Stimulated activated CD4-positive, alpha-beta T cell treated with anti-CD3 and anti-CD28 coated beads, Interleukin-4, amount 100 ng/mL, for 1 hour (primary cell): ENCODE measurements around the gene SREBF2.
"Not testable (repeated sequence)": the region's sequence is repeated elsewhere in the genome, so short reads cannot be mapped to it uniquely, and the experiment has no call there.

ENCODE experiments used
- DNase-seq: peaks from one replicate; pipeline ENCODE4 v3.0.0-alpha.2; 2020

The SREBF2 gene

GRCh38 chr22:41821471-41822316 is 11.2 kb upstream of the SREBF2 start:
- DNase-seq = no peak

- DNase-seq = peak; percentile 29
These were observed 10.4 kb upstream of the SREBF2 start for GRCh38 chr22:41822317-41823057.

- DNase-seq = no peak
These were observed 9.1 kb upstream of the SREBF2 start for GRCh38 chr22:41823797-41824196.

- DNase-seq = no peak
These were observed 7.5 kb upstream of the SREBF2 start for GRCh38 chr22:41825376-41825775.

- DNase-seq = no peak
These were observed 6.9 kb upstream of the SREBF2 start for GRCh38 chr22:41826021-41826420.

- no peak for DNase-seq
These were observed 6.2 kb upstream of the SREBF2 start for GRCh38 chr22:41826430-41827383.

- no peak for DNase-seq
These were observed 5.2 kb upstream of the SREBF2 start for GRCh38 chr22:41827671-41828070.

GRCh38 chr22:41828516-41828915 is 4.4 kb upstream of the SREBF2 start:
- no peak for DNase-seq

- no peak for DNase-seq
These were observed 2.7 kb upstream of the SREBF2 start for GRCh38 chr22:41830174-41830573.

- no peak for DNase-seq
These were observed 1.5 kb upstream of the SREBF2 start for GRCh38 chr22:41831383-41831782.

GRCh38 chr22:41831828-41832552 is 915 bp upstream of the SREBF2 start:
- no peak for DNase-seq

GRCh38 chr22:41833369-41834004 is 582 bp downstream of the SREBF2 start:
- DNase-seq = peak; percentile 47

GRCh38 chr22:41834005-41834944 is 1.4 kb downstream of the SREBF2 start:
- DNase-seq = no peak

- not testable (repeated sequence) for DNase-seq
These were observed 2.6 kb downstream of the SREBF2 start for GRCh38 chr22:41835462-41835861.

GRCh38 chr22:41836551-41836950 is 3.6 kb downstream of the SREBF2 start:
- DNase-seq = no peak

- no peak for DNase-seq
These were observed 6.1 kb downstream of the SREBF2 start for GRCh38 chr22:41838842-41839618.

- no peak for DNase-seq
These were observed 7.3 kb downstream of the SREBF2 start for GRCh38 chr22:41840216-41840615.

- no peak for DNase-seq
These were observed 8.3 kb downstream of the SREBF2 start for GRCh38 chr22:41841085-41841712.
